GM10266 (cell line): Measurements from ENCODE around the gene CTNNA3.

Experiments used
- DNase-seq: peaks from one replicate; pipeline ENCODE4 v3.0.0; 2012; ENCODE audit errors: extremely low spot score
- CTCF ChIP-seq: IDR thresholded peaks from 2 replicates; pipeline ENCODE4 v1.5.1; 2012; ENCODE audit warnings: mild to moderate bottlenecking, low read depth; ENCODE audit not compliant: control insufficient read depth, insufficient read depth; ENCODE audit errors: missing control alignments

Gene CTNNA3

GRCh38 chr10:66144016-66144415, 1552.0 kb downstream of the CTNNA3 start:
- no peak for TF ChIP-seq CTCF
- no peak for DNase-seq

- no peak for DNase-seq
- no peak for TF ChIP-seq CTCF
These were observed 1593.2 kb downstream of the CTNNA3 start for GRCh38 chr10:66102756-66103155.

GRCh38 chr10:66098595-66099480, 1597.2 kb downstream of the CTNNA3 start:
- TF ChIP-seq CTCF: no peak
- DNase-seq: no peak

- TF ChIP-seq CTCF: no peak
- no peak for DNase-seq
These were observed 1600.4 kb downstream of the CTNNA3 start for GRCh38 chr10:66095610-66096009.

- no peak for TF ChIP-seq CTCF
These were observed 1610.1 kb downstream of the CTNNA3 start for GRCh38 chr10:66085906-66086305.

GRCh38 chr10:66071907-66072306, 1624.1 kb downstream of the CTNNA3 start:
- DNase-seq: no peak
- no peak for TF ChIP-seq CTCF

More at GRCh38 chr10:66085906-66086305, 1610.1 kb downstream of the CTNNA3 start:
- DNase-seq: no peak

GRCh38 chr10:66058594-66058993, 1637.4 kb downstream of the CTNNA3 start:
- DNase-seq: no peak
- TF ChIP-seq CTCF: no peak
